ENCODE data around the gene CXorf58. TPM values are rescaled to one million over a fixed set of nuclear protein-coding genes. Genes with fewer than 3 reads are reported as not detected.

The CXorf58 gene
- total RNA-seq, 2 donors from 2014 or later, result not detected

- Mint-ChIP-seq H3K4me3 (no peak overlapping the region), H3K27me3 (ENCODE audit: insufficient read depth) (no peaks in the 10 kb centered on the region), H3K27ac (no peak overlapping the region), H3K36me3 (ENCODE audit: low read depth) (no peaks in the 10 kb centered on the region), H3K4me1 (no peaks in the 10 kb centered on the region), H3K9me3 (no peaks in the 10 kb centered on the region)
- Histone ChIP-seq H3K27ac (ENCODE audit: low read depth, low read length) (no peak overlapping the region), H3K9ac (ENCODE audit: extremely low read depth, low read length, poor library complexity, severe bottlenecking) (no peak overlapping the region), H3K9me3 (ENCODE audit: control insufficient read depth, low read length) (no peaks in the 10 kb centered on the region), H3K36me3 (ENCODE audit: control insufficient read depth, insufficient read depth, low read length) (no peaks in the 10 kb centered on the region), H3K4me1 (ENCODE audit: control insufficient read depth, insufficient read depth, low read length) (no peaks in the 10 kb centered on the region), H3K4me3 (ENCODE audit: low read length) (no peak overlapping the region), H3K27me3 (ENCODE audit: control insufficient read depth, insufficient read depth, low read length, poor library complexity, severe bottlenecking) (no peaks in the 10 kb centered on the region)
- no CpG with 5 or more reads among the region's 1 CpG for whole genome bisulfite sequencing, 2 experiments (ENCODE audit: insufficient coverage in 1 of 2, insufficient read length in 1 of 2)
- TF ChIP-seq CTCF (conservative IDR thresholded peaks at IDR 0.05), result no peak
- no peak for DNase-seq
Observed at GRCh38 chrX:23938690-23939089, 30.9 kb downstream of the CXorf58 start.

GRCh38 chrX:23939203-23939602 lies 31.4 kb downstream of the CXorf58 start:
- no peaks in the 10 kb centered on the region for H3K9me3 Mint-ChIP-seq
- H3K4me3 Mint-ChIP-seq, result no peak overlapping the region
- H3K9ac ChIP-seq (ENCODE audit: extremely low read depth, low read length, poor library complexity, severe bottlenecking), result no peak overlapping the region
- H3K36me3 Mint-ChIP-seq (ENCODE audit: low read depth), result no peaks in the 10 kb centered on the region
- no peak for DNase-seq
- no peak overlapping the region for H3K4me3 ChIP-seq (ENCODE audit: low read length)
- TF ChIP-seq CTCF (conservative IDR thresholded peaks at IDR 0.05), result no peak
- no peak overlapping the region for H3K27ac ChIP-seq (ENCODE audit: low read depth, low read length)
- H3K4me1 ChIP-seq (ENCODE audit: control insufficient read depth, insufficient read depth, low read length), result no peaks in the 10 kb centered on the region
- H3K27me3 Mint-ChIP-seq (ENCODE audit: insufficient read depth), result no peaks in the 10 kb centered on the region
- no peaks in the 10 kb centered on the region for H3K4me1 Mint-ChIP-seq
- no CpG with 5 or more reads among the region's 1 CpG for WGBS, 2 experiments (ENCODE audit: insufficient coverage in 1 of 2, insufficient read length in 1 of 2)
- H3K36me3 ChIP-seq (ENCODE audit: control insufficient read depth, insufficient read depth, low read length), result no peaks in the 10 kb centered on the region
- H3K27me3 ChIP-seq (ENCODE audit: control insufficient read depth, insufficient read depth, low read length, poor library complexity, severe bottlenecking), result no peaks in the 10 kb centered on the region
- no peak overlapping the region for H3K27ac Mint-ChIP-seq
- H3K9me3 ChIP-seq (ENCODE audit: control insufficient read depth, low read length), result no peaks in the 10 kb centered on the region

- no CpG with 5 or more reads among the region's 1 CpG for WGBS, 2 experiments (ENCODE audit: insufficient coverage in 1 of 2, insufficient read length in 1 of 2)
- no peak for TF ChIP-seq CTCF (conservative IDR thresholded peaks at IDR 0.05)
- no peak overlapping the region for H3K4me3 Mint-ChIP-seq
- Histone ChIP-seq H3K27me3 (ENCODE audit: control insufficient read depth, insufficient read depth, low read length, poor library complexity, severe bottlenecking) (no peaks in the 10 kb centered on the region), H3K9ac (ENCODE audit: extremely low read depth, low read length, poor library complexity, severe bottlenecking) (no peak overlapping the region), H3K4me1 (ENCODE audit: control insufficient read depth, insufficient read depth, low read length) (no peaks in the 10 kb centered on the region), H3K27ac (ENCODE audit: low read depth, low read length) (no peak overlapping the region), H3K9me3 (ENCODE audit: control insufficient read depth, low read length) (no peaks in the 10 kb centered on the region), H3K36me3 (ENCODE audit: control insufficient read depth, insufficient read depth, low read length) (no peaks in the 10 kb centered on the region), H3K4me3 (ENCODE audit: low read length) (no peak overlapping the region)
- H3K9me3 Mint-ChIP-seq, result no peaks in the 10 kb centered on the region
- H3K36me3 Mint-ChIP-seq (ENCODE audit: low read depth), result no peaks in the 10 kb centered on the region
- peaks cover 5% of the 10 kb centered on the region for H3K4me1 Mint-ChIP-seq
- no peaks in the 10 kb centered on the region for H3K27me3 Mint-ChIP-seq (ENCODE audit: insufficient read depth)
- DNase-seq, result no peak
- no peak overlapping the region for H3K27ac Mint-ChIP-seq
Observed at GRCh38 chrX:23944234-23944633, 36.4 kb downstream of the CXorf58 start.
